Activated CD8-positive, alpha-beta memory T cell treated with anti-CD3 and anti-CD28 coated beads, Interleukin-2, amount 50 U/mL, for 24 hours (primary cell): ENCODE data around the gene SESTD1.

Experiments used
- DNase-seq: peaks from one replicate; pipeline ENCODE4 v3.0.0-alpha.2; 2020; ENCODE audit errors: extremely low read depth

SESTD1 gene

GRCh38 chr2:179184610-179185009 is 80.0 kb downstream of the SESTD1 start:
- no peak for DNase-seq

- no peak for DNase-seq
Measured at GRCh38 chr2:179181002-179181401, 83.6 kb downstream of the SESTD1 start.

GRCh38 chr2:179180242-179180641 is 84.4 kb downstream of the SESTD1 start:
- DNase-seq = no peak

- DNase-seq = no peak
Measured at GRCh38 chr2:179179719-179180118, 84.9 kb downstream of the SESTD1 start.

GRCh38 chr2:179177694-179178093 is 86.9 kb downstream of the SESTD1 start:
- DNase-seq = no peak

- no peak for DNase-seq
Measured at GRCh38 chr2:179174240-179174639, 90.4 kb downstream of the SESTD1 start.

- no peak for DNase-seq
Measured at GRCh38 chr2:179172894-179173293, 91.7 kb downstream of the SESTD1 start.

GRCh38 chr2:179171371-179171770 is 93.3 kb downstream of the SESTD1 start:
- no peak for DNase-seq

GRCh38 chr2:179170901-179171300 is 93.7 kb downstream of the SESTD1 start:
- no peak for DNase-seq

GRCh38 chr2:179165356-179166000 is 99.2 kb downstream of the SESTD1 start:
- no peak for DNase-seq

GRCh38 chr2:179141206-179141605 is 123.4 kb downstream of the SESTD1 start:
- no peak for DNase-seq

- DNase-seq = no peak
Measured at GRCh38 chr2:179140571-179140970, 124.1 kb downstream of the SESTD1 start.

- DNase-seq = no peak
Measured at GRCh38 chr2:179139506-179139905, 125.1 kb downstream of the SESTD1 start.

GRCh38 chr2:179137200-179137759 is 127.4 kb downstream of the SESTD1 start:
- no peak for DNase-seq

GRCh38 chr2:179133016-179133415 is 131.6 kb downstream of the SESTD1 start:
- no peak for DNase-seq

GRCh38 chr2:179132076-179132475 is 132.6 kb downstream of the SESTD1 start:
- DNase-seq = no peak

GRCh38 chr2:179130560-179130959 is 134.1 kb downstream of the SESTD1 start:
- no peak for DNase-seq

- no peak for DNase-seq
Measured at GRCh38 chr2:179129574-179130238, 134.9 kb downstream of the SESTD1 start.

GRCh38 chr2:179125404-179125803 is 139.2 kb downstream of the SESTD1 start:
- DNase-seq = no peak

GRCh38 chr2:179124282-179124681 is 140.3 kb downstream of the SESTD1 start:
- no peak for DNase-seq

GRCh38 chr2:179123272-179123662 is 141.4 kb downstream of the SESTD1 start:
- DNase-seq = no peak

GRCh38 chr2:179107737-179108136 is 156.9 kb downstream of the SESTD1 start:
- DNase-seq = no peak

- no peak for DNase-seq
Measured at GRCh38 chr2:179106676-179107428, 157.8 kb downstream of the SESTD1 start.
